HCEC 1CT (cell line): Measurements from ENCODE around the gene CDCP2.

Experiments used
- DNase-seq: peaks from one replicate; pipeline ENCODE4 v3.0.0-alpha.2; 2017

The CDCP2 gene

DNA sequence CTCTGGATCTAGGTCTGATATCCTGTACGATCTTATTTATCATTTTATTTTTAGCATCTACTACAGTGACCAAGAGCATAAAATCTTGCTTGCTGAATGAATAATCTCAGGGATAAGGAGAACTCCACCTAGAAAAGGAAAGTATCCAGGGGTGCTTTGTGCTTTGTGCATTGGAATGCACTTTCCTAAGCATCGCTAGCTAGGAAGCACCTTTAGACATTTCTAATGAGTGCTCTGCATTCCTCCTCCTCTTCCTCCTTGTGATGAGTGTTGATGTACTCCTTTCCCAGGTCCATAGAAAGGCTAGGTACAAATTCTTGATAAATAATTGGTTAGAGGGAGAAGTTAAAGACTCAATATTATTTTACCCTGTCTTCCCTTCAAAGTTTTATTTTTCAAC, 68.0 kb downstream of the CDCP2 start:
- DNase-seq: no peak
